Cerebellar cortex (tissue), 1 donor: Measurements from ENCODE around the gene FAM181A.

Experiments used
- DNase-seq: peaks from one replicate; pipeline ENCODE4 v3.0.0-alpha.2; 2015; ENCODE audit warnings: low spot score

Gene FAM181A

DNA sequence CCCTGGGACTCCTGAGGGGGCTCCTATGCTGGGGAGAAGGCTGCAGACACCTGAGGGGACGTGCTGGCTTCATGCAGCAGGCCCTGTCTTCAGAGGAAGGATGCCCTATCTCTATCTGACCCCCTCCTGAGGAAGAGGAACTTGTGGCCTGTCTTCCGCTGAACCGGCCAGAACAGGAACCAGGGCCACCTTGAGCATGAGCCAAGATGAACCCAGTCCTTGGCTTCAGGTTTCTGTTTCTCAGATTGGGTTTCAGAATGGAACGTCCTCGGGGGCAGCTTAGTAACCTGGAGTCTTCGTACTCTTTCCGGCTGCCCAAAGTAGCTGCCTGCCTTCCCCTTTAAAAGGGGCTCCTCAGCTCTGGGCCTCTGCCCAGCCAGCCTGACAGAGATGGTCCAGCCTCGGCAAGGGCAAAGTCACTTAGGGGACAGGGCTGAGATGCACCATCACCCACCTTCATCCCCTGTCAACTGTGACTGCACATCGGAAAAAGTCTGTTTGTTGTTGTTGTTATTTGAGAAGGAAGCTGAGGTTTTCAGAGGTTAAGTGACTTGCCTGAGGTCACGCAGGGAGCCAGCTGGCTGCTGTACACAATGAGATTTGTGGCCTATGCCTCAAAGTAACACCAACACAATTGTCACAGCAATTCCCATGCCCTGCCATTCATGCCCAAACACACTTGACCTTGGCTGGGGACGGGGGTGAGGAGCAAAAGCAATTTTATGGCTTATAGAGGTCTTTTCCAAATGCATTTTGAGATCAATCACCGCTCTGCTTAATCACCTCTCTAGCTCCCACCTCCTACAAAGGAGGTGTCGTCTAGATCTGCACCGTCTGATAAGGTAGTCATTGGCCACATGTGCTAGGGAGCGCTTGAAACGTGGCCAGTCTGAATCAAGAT lies 35.8 kb downstream of the FAM181A start:
- no peak for DNase-seq

DNA sequence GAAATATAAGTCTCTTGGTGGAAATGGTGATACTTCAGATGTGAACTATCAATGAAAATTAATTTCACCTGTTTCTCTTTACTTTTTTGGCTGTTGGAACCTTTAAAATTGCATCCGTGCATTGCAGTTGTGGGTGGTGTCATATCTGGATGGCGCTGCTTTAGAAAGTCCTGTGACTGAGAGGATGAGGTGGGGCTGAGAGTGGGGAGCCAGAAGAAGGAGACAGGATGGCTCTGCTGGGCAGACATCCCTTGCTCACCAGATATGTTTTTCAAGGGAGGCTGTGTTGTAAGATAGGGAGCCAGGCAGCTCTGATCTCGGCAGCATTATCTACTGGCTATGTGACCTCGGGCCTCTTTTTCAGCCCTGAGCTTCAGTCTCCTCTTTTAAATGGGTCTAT lies 36.5 kb downstream of the FAM181A start:
- no peak for DNase-seq

DNA sequence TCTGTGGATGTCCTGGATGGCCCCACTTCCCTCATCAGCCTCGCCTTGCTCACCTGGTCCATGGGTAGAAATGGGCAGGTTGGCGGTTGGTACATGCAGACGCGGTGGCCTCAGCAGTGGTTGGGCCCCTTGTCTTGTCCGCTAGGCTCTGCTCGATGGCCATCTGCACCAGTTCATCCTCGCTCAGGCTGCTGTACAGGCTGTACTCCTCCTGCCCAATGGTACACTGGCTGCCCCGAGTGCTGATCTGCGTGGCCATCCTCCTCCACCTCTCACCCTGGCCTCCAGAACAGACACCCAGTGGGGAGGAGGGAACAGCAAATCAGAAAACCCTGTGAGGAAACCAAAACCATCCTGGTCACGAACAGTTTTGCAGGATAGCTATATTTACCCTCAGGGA lies 37.1 kb downstream of the FAM181A start:
- DNase-seq, result no peak

DNA sequence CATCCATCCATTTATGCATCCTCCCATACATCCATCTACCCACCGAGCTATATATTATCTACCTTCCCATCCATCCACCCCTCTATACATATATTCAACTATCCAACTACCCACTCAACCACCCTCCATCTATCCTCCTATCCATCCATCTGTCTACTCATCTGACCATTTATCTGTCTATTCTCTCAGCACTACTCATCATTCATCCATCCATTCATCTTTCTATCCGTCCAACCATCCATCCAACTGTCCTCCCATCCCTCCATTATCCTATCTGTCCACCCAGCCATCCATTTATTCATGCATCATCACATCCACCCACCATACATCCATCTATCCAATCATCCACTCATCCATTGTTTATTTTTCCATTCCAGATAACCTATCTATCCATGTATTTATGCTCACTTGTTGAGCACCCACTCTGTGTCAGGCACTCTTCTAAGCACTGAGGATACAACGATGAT lies 37.7 kb downstream of the FAM181A start:
- no peak for DNase-seq

DNA sequence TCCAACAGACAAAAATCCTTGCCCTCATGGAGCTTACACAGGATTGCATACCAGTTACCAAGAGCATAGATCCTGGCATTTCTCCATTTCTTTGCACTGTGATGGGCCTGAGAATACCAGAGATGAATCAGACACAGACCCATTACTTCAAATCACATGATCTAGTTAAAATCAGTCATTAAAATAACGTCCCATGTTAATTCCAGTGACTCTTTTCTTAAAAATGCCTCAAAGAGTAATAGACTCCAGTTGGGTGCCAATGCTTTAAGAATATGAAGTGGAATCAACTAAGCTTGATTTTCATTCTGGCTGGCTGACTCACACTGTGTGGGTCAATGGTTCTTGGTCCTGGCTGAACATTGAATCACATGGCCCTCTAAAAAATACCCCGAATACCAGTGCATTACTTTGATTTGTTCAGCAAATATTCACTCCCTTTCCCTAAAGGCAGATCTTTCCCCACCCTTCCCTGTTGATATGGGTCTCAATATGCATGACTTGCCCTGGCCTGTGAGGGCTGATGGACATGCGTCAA lies 38.2 kb downstream of the FAM181A start:
- no peak for DNase-seq

DNA sequence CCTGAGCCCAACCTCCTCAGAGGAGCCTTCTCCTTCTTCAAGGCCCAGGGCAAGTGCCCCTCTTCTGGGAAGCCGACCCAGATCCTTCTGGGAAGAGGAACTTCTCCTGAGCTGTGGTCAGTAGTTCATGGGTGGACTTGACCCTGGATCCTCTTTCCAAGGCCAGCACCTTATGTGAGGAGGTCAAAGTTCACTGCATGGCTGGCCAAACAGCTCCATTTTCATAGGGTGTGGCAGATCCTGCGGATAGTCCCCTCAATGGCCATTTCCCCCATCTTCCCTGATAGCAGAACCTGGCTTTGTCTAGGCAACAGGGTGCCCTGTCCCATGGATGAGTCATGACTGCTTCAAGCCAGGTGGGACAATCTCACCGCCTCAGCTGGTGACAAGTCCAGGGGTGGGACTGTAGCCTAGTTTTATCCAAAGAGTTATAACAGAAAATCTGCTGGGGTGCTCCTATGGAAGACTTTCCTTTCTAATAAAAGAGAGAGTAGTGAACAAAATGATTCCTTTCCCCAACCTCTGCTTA lies 38.9 kb downstream of the FAM181A start:
- no peak for DNase-seq

DNA sequence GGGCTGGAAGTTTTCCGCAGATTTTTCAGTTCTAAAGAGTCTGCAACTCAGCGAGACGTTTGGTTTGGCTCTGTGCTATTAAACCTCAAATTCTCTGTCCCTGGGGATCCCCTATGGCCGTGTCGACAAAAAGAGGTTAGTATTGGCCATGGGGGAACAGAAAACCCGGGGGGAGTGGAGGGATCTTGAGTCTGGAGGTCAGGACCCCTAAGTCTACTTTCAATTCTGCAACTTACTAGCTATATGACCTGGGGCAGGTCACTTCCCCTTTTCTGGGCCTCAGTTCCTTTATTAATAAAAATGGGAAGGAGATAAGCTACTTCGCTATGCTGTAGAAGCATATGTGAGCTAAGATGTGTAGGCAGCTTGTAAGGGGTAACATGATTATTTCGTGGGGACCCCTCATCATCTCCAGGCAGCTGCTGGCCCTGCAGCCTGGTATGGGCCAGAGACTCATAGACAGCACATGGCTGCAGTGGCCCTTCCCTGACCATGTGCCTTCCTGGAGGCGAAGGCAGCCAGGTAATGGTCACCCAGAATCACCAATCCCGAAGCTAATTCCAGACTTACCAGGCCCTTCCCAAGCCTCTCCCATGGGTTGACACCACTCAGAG lies 40.6 kb downstream of the FAM181A start:
- no peak for DNase-seq

DNA sequence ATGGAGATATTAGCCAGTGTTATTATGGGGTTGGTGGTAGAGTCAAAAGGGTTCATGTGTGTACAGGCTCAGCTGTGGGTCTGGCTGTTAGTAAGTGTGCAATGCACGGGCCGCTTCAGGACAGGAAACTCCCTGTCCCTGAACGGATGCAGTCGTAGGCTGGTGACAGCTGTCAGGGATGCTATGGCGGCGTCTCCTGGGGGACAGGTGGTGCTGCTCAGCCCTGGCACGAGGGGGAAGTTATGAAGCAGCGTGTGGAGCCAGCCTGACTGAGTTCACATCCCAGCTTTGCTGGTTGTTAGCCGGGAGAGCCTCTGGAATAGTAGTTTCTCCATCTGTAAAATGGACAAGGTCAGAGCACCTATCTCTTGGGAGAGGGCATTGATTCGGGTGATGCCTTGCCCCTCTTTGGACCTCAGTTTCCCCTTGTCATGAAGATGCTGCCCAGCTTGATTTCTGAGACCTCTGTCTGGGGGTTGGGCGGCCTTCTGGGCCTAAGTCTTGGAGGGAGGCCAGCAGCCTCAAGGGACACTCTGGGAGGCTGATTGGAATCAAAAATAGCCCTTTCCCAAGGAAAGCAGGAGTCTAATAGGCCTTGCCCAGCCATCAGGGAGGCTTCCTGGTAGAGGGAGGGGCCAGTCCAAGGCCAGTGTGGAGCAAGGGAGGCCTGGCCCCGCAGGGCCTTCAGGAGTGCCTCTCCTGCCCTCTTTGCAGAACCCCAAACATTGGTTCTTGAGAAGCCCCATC lies 42.1 kb downstream of the FAM181A start:
- no peak for DNase-seq

DNA sequence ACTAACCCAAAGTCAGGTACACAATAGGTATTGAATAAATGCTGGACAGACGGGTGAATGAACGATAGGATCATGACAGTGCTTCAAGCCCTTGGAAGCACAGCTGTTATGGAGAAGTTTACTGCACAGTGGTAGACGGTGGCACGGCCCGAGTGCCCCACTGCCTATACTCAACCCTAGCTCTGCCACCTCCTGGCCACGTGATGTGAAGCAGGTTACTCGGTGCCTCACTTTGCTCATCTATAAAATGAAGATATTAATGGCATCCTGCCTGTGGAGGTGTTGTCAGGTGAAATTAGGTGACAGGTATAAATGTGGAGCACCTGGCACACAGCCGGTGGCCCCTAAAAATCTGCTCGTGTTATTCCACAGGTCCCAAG lies 43.4 kb downstream of the FAM181A start:
- DNase-seq, result no peak

DNA sequence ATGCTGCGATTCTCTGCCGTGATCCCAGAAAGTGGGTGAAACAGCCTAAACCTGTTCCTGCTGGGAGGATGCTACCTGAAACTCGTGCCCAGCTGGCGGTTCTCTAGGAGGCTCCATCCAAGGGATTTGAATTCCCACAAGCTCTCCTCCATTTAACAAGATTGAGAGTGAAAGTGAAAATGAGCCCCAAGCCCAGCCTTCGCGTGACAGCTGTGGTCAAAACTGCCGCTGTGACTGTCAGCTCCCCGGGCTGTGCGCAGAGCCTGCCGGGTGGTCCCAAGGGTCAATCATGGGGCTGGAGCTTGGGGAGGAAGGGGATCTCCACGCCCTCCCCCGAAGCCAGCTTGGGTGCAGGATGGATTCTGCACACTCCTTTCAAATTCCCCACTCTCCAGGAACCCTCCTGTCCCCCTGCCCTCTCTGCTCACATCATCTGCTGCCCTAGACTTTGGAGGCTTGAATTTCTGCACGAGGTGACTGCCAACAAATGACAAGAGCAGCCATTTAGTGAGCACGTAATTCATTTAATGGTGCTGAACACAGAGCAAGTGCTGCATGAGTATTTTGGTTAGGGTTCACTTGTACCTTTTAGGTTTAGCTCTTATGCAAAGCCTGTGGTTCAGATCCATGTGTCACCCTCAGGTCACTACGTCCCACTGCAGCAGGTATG lies 44.0 kb downstream of the FAM181A start:
- DNase-seq, result no peak

DNA sequence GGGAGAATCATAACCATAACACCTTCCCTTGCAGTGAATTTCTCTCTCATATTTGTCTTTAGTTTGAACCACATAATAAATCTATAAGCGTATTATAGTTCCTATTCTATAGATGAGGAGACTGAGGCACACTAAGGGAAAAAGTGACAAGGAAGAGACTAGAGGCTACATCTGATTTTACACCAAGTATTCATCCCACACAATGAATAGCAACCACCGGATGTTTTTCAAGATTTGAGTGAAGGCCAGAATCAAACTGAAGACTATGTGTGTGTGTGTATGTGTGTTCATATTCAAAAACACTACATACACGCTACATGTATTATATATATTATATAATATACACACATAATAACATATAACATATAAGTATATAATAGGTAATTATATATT lies 44.5 kb downstream of the FAM181A start:
- DNase-seq, result no peak

DNA sequence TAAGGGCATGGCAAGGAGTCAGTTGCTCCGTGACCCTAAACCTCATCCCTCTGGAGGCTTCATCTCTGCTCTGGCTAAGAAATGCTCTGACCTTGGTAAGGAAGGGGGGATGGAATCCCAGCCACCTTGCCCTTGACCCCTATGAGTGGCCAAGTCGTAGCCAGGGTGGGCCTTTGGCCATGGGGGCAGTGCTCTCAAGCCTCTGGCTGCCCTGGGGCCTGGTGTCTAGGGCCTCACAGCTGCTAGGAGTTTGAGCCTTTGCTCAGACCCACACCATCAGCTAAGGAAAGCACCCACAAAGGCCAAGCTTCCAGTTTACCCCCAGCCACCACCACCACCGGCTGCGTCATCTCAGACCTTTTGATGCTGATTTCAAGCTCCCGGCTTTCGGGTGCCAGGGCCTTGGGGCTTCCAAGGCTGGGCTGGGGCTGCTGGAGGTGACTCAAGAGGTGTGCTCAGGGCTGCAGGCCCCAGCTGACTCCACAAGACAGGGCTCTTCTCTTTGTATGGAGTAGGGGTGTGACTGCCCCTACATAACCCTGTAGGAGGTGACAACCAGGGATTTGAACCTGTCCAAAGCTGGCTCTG lies 45.6 kb downstream of the FAM181A start:
- no peak for DNase-seq

DNA sequence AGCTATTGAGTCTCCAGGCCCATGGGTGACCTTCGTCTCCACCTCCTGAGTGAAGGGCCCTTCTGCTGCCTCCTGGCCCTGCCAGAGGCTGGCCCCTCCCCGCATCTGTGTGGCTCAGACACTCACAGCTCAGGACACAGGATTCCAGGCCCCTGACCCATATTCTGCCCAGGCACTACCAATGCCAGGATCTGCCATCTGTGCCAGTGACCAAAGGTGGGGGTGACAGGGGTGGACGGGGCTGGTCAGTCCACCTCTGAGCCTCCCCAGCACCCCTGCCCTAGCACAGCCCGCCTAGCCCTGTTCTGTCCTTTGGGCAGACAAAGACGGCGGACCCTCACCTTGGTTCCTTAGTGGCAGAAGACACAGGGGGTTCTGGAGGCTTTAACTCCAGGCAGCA lies 46.5 kb downstream of the FAM181A start:
- no peak for DNase-seq

DNA sequence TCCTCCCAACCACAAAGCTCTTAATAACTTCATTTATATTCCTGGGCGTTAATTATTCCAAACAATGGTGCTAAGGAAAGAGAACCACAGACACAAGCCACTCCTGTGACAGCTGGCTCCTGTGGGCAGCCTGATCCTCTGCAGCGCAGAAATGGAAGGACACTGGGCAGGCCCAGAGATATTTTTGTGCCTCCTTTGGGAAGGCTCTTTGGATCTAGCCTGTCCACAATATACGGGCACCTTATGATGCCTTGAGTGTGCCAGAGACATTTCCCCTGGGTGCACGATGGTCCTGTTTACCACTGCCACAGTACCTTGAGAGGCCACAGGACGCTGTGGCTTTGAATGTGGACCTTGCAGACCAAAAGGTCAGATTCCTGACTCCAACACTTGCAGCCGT lies 47.2 kb downstream of the FAM181A start:
- DNase-seq, result no peak

DNA sequence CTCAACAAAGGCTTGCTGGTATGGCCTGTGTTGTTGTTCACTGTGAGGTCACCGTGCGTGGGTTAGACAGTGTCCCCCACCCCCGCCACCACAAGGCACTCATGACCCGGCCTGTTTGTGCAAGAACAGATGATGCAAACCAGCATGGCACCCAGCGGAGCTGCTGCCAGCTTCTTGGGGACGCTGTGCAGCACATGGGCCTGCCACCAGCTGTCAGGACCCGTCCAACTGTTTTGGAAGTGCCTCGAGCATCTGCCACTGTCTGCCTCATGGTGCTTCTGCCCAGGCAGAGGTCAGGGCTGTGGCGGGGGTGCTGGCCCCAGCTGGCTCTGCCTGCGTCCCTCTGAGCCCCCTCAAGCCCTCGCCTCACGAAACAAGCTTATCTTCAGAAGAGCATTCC lies 47.7 kb downstream of the FAM181A start:
- DNase-seq, result no peak

DNA sequence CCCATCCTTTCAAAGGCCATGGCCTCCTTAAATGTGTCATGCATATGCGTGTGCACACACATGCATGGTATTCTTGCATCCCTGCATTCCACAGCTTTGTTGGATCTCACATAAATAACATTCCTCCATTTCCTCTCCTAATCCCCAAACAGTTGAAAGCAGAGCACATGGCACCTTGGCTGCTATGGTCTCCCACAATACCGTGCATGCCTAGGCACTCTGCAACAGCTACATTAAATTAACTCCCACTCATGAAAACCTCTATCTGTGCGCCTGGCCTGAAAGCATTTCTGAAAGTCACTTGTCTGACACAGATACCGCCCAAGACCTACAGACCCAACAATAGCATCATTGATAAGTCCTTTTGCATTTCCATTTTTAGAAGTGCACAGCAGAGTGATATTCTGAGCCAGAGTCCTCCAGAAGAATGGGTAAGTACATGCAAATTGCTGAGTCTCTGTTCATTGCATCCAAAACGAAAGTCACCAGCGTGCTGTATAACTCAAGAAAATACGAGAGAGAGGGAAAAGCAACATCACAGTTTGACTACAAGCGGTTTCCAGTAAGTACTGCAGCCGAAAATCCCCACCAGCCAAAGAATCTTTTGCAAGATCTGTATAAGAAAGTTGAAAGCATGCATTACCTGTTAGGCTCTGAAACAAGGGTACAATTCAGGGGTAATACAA lies 48.8 kb downstream of the FAM181A start:
- no peak for DNase-seq

DNA sequence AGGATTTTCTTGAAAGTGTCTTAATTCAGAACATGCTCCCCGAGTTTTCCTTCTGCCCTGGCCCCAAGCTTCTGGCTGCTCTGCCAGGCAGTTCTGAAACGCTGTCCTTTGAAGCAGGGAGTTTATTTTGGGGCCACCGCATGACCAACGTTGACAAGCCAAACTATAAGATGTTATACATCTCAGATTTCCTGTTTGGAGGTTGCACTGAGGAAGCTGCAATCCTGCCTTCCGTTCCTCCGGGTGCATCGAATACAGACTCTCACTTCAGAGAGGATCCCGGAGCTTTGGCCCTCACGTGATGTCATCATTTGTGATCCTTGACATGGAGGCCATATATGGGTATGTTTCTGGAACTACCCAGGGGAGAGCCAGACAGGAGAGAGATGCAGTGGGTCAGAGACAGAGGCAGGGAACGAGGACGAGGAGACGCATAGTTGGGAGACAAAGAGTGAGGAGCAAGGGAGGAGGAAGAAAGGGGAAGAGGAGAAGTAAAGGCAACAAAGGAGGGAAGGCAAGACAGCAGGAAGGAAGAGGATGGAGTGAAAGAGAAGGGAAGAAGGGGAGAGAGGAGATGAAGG lies 49.4 kb downstream of the FAM181A start, which contains the start of gene ASB2:
Gene ASB2, minus strand, starts transcription at position 94 of the 581 bp plus-strand sequence. CDS start 12,031 bp downstream, outside the sequence.
- no peak for DNase-seq

DNA sequence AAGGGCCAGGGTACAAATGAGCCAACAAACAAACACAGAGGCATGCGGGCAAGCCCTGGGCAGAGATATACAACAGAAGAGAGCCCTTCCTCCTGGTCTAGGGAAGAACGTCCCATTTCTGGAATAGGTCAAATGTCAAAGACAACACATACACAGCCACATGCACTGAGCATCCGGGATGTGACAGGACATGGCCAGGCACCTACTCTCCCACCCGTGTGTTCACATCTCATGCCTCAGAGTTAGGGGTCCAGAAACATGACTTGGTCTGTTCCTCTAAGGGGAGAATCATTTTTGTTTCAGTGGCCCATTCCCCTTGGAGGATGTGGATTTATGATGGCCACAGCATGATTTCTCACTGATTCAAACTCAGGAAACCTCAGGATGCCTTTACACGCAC lies 50.0 kb downstream of the FAM181A start:
- DNase-seq, result no peak

DNA sequence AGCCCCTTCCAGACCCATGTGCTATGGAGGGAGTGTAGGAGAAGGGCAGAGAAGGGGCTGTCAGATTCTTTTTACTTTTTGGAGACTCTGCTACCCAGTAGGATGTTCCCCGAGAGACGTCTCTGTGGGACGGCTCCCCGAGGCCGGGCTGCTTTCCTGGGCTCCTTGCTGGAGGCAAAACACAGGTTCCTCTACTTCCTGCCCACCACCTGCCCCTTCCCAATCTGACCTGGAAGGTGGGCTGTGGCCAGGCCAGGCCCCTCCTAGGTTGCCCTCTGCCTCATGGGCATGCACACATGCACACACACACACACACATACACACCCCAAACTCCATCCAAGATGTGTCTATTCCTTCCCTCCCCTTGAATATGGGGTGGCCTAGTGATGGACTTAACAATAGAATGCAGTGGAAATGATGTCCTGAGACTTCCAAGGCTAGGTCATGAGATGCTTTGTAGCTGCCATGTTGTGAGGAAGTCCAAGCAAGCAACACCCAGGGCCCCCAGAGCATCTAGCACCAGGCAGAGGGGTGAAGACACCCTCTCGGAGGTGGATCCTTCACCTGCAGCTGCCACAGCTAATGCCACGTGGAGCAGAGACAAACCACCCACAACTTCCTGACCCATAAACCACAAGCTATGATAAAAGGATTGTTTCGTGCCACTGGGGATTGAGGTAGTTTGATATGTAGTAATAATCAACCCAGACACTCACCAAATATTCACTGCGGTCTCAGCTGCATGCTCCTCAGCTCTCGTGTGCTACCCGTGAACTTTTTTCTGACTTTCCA lies 50.8 kb downstream of the FAM181A start:
- no peak for DNase-seq
